Large intestine (tissue), 3 donors: Measurements from ENCODE around the gene ARAP1. TPM values are rescaled to one million over a fixed set of nuclear protein-coding genes. Genes with fewer than 3 reads are reported as not detected.

Experiments used
- DNase-seq, 2 donors: peaks; one replicate each; pipeline versions ENCODE4 v3.0.0 to v3.0.0-alpha.2; 2013
- H3K27ac ChIP-seq: one replicate; pipeline ENCODE4 v1.5.1; 2013; ENCODE audit warnings: low read length
- H3K27me3 ChIP-seq: 2 replicates; pipeline ENCODE4 v1.6.1; 2013; ENCODE audit warnings: low read length; ENCODE audit not compliant: control insufficient read depth, insufficient read depth
- H3K36me3 ChIP-seq: 2 replicates; pipeline ENCODE4 v1.6.1; 2013; ENCODE audit warnings: low read length; ENCODE audit not compliant: control insufficient read depth, insufficient read depth
- H3K4me1 ChIP-seq: one replicate; pipeline ENCODE4 v1.6.1; 2013; ENCODE audit warnings: low read length; ENCODE audit not compliant: control insufficient read depth, insufficient read depth
- H3K4me3 ChIP-seq: one replicate; pipeline ENCODE4 v1.5.1; 2013; ENCODE audit warnings: low read length
- H3K9me3 ChIP-seq: one replicate; pipeline ENCODE4 v1.6.1; 2013; ENCODE audit warnings: mild to moderate bottlenecking, low read depth, low read length, moderate library complexity; ENCODE audit not compliant: control insufficient read depth
- WGBS: methylation state at CpG from one replicate; pipeline ENCODE4 v1.1.5; 2013; ENCODE audit warnings: low lambda C conversion rate; ENCODE audit not compliant: insufficient coverage; 5-methylcytosine and 5-hydroxymethylcytosine counted together
- polyA plus RNA-seq: library from polyadenylated mRNA; unstranded; fragments of 120-200 nt; gene quantifications from one replicate; pipeline ENCODE4 v1.2.1, GENCODE V29; 2013

ARAP1 gene
- polyA plus RNA-seq, 1 donor: 69.1 TPM

GRCh38 chr11:72763823-72764222 is 11.6 kb upstream of the ARAP1 start:
- Histone ChIP-seq H3K27ac (peak overlapping the region; percentile 66), H3K4me1 (peaks cover 59% of the 10 kb centered on the region)
- no CpG with 5 or more reads among the region's 4 CpGs for WGBS

GRCh38 chr11:72762641-72763304 is 10.6 kb upstream of the ARAP1 start:
- Histone ChIP-seq H3K27me3 (no peaks in the 10 kb centered on the region), H3K27ac (no peak overlapping the region), H3K36me3 (peaks cover 52% of the 10 kb centered on the region), H3K4me1 (peaks cover 48% of the 10 kb centered on the region), H3K9me3 (no peaks in the 10 kb centered on the region), H3K4me3 (no peak overlapping the region)
- no peak for DNase-seq
- WGBS: no CpG with 5 or more reads among the region's 5 CpGs

More at GRCh38 chr11:72763823-72764222, 11.6 kb upstream of the ARAP1 start:
- no peak overlapping the region for H3K4me3 ChIP-seq
- no peaks in the 10 kb centered on the region for H3K27me3 ChIP-seq
- peaks cover 52% of the 10 kb centered on the region for H3K36me3 ChIP-seq
- DNase-seq: no peak
- H3K9me3 ChIP-seq: no peaks in the 10 kb centered on the region

GRCh38 chr11:72760539-72761405 is 8.6 kb upstream of the ARAP1 start:
- WGBS: no CpG with 5 or more reads among the region's 8 CpGs
- peaks cover 59% of the 10 kb centered on the region for H3K36me3 ChIP-seq
- no peaks in the 10 kb centered on the region for H3K27me3 ChIP-seq
- peaks cover 36% of the 10 kb centered on the region for H3K4me1 ChIP-seq
- H3K4me3 ChIP-seq: no peak overlapping the region
- no peak overlapping the region for H3K27ac ChIP-seq
- H3K9me3 ChIP-seq: no peaks in the 10 kb centered on the region
- DNase-seq: no peak

GRCh38 chr11:72759468-72759985 is 7.3 kb upstream of the ARAP1 start:
- WGBS: no CpG with 5 or more reads among the region's 8 CpGs

GRCh38 chr11:72758690-72759389 is 6.6 kb upstream of the ARAP1 start:
- H3K27me3 ChIP-seq: no peaks in the 10 kb centered on the region
- no CpG with 5 or more reads among the region's 17 CpGs for WGBS
- H3K9me3 ChIP-seq: no peaks in the 10 kb centered on the region
- DNase-seq: peak in 1 of 2 donors; percentile 58
- peaks cover 33% of the 10 kb centered on the region for H3K4me1 ChIP-seq
- H3K4me3 ChIP-seq: no peak overlapping the region
- no peak overlapping the region for H3K27ac ChIP-seq
- H3K36me3 ChIP-seq: peaks cover 73% of the 10 kb centered on the region

More at GRCh38 chr11:72759468-72759985, 7.3 kb upstream of the ARAP1 start:
- Histone ChIP-seq H3K4me1 (peaks cover 37% of the 10 kb centered on the region), H3K9me3 (no peaks in the 10 kb centered on the region), H3K27me3 (no peaks in the 10 kb centered on the region), H3K27ac (no peak overlapping the region), H3K36me3 (peaks cover 66% of the 10 kb centered on the region), H3K4me3 (no peak overlapping the region)
- no peak for DNase-seq

GRCh38 chr11:72758304-72758689 is 6.1 kb upstream of the ARAP1 start:
- no peak for DNase-seq
- H3K4me1 ChIP-seq: peaks cover 33% of the 10 kb centered on the region
- no peaks in the 10 kb centered on the region for H3K27me3 ChIP-seq
- H3K9me3 ChIP-seq: no peaks in the 10 kb centered on the region
- no CpG with 5 or more reads among the region's 7 CpGs for WGBS
- no peak overlapping the region for H3K27ac ChIP-seq
- H3K36me3 ChIP-seq: peaks cover 76% of the 10 kb centered on the region
- no peak overlapping the region for H3K4me3 ChIP-seq

GRCh38 chr11:72755713-72756285 is 3.6 kb upstream of the ARAP1 start:
- no peaks in the 10 kb centered on the region for H3K9me3 ChIP-seq
- peak; percentile 87 to 94 for DNase-seq
- no peak overlapping the region for H3K4me3 ChIP-seq
- peak overlapping the region; percentile 77 for H3K27ac ChIP-seq
- peaks cover 61% of the 10 kb centered on the region for H3K36me3 ChIP-seq
- WGBS: no CpG with 5 or more reads among the region's 4 CpGs
- peaks cover 42% of the 10 kb centered on the region for H3K4me1 ChIP-seq
- H3K27me3 ChIP-seq: no peaks in the 10 kb centered on the region

- no peak for DNase-seq
- H3K27ac ChIP-seq: no peak overlapping the region
- H3K4me1 ChIP-seq: peaks cover 53% of the 10 kb centered on the region
- WGBS: no CpG with 5 or more reads among the region's 48 CpGs
- no peaks in the 10 kb centered on the region for H3K9me3 ChIP-seq
- H3K4me3 ChIP-seq: no peak overlapping the region
- peaks cover 60% of the 10 kb centered on the region for H3K36me3 ChIP-seq
- no peaks in the 10 kb centered on the region for H3K27me3 ChIP-seq
These were observed 2.4 kb upstream of the ARAP1 start for GRCh38 chr11:72754544-72755155.

- peaks cover 55% of the 10 kb centered on the region for H3K36me3 ChIP-seq
- no CpG with 5 or more reads among the region's 8 CpGs for WGBS
- no peak for DNase-seq
- no peak overlapping the region for H3K4me3 ChIP-seq
- H3K27ac ChIP-seq: no peak overlapping the region
- peaks cover 55% of the 10 kb centered on the region for H3K4me1 ChIP-seq
- no peaks in the 10 kb centered on the region for H3K27me3 ChIP-seq
- H3K9me3 ChIP-seq: no peaks in the 10 kb centered on the region
These were observed 1.9 kb upstream of the ARAP1 start for GRCh38 chr11:72754149-72754543.
